ENCODE measurements around the gene MAN1C1.
"Not testable (repeated sequence)": the region's sequence is repeated elsewhere in the genome, so short reads cannot be mapped to it uniquely, and the experiment has no call there.

MAN1C1 gene

GRCh38 chr1:25697435-25698217 lies 81.0 kb downstream of the MAN1C1 start:
- Histone ChIP-seq H3K79me1 (ENCODE audit: low read depth, low read length) (no peaks in the 10 kb centered on the region), H2AFZ (ENCODE audit: low read length) (no peak overlapping the region), H3K27me3 (ENCODE audit: control insufficient read depth in 3 of 3, insufficient read depth in 3 of 3, low read depth in 1 of 3, low read length in 3 of 3) (no peaks in the 10 kb centered on the region), H3K23ac (ENCODE audit: low read depth, low read length, poor library complexity) (no peak overlapping the region), H3K27ac (replicated peaks; ENCODE audit: low read length) (no peak overlapping the region), H3K14ac (ENCODE audit: low read length) (no peak overlapping the region), H3K4ac (ENCODE audit: low read length) (no peak overlapping the region), H4K8ac (ENCODE audit: low read depth, low read length) (no peak overlapping the region), H4K91ac (ENCODE audit: low read depth, low read length, poor library complexity) (no peak overlapping the region), H2BK15ac (ENCODE audit: low read length) (no peak overlapping the region), H3K4me2 (ENCODE audit: insufficient read depth, low read length, poor library complexity, severe bottlenecking) (no peak overlapping the region), H3K9ac (ENCODE audit: low read depth, low read length, poor library complexity) (no peak overlapping the region), H2BK12ac (ENCODE audit: low read length) (no peak overlapping the region), H3K36me3 (replicated peaks in 1 of 2; ENCODE audit: control insufficient read depth in 2 of 2, insufficient read depth in 2 of 2, low read length in 2 of 2) (peaks cover 0 to 2% of the 10 kb centered on the region in 2 donors), H3K4me3 (ENCODE audit: low read length in 2 of 2) (no peak overlapping the region), H2BK120ac (ENCODE audit: low read depth, low read length) (no peak overlapping the region), H3K4me1 (ENCODE audit: control insufficient read depth in 2 of 2, insufficient read depth in 1 of 2, low read depth in 1 of 2, low read length in 2 of 2) (peaks cover 37 to 60% of the 10 kb centered on the region in 2 donors), H3K9me3 (replicated peaks in 1 of 2; ENCODE audit: control insufficient read depth in 2 of 2, insufficient read depth in 1 of 2, low read depth in 1 of 2, low read length in 2 of 2) (no peaks in the 10 kb centered on the region), H2AK5ac (ENCODE audit: low read depth, low read length) (no peak overlapping the region), H3K18ac (ENCODE audit: low read length) (peak overlapping the region; percentile 1), H2BK5ac (ENCODE audit: low read length) (no peak overlapping the region)
- no CpG with 5 or more reads among the region's 10 CpGs for WGBS, 2 donors (ENCODE audit: extremely low coverage in 2 of 2, insufficient read length in 2 of 2, insufficient replicate concordance in 1 of 2)
- no peak for DNase-seq (ENCODE audit: low spot score)

- Histone ChIP-seq H3K27me3 (ENCODE audit: control insufficient read depth in 3 of 3, insufficient read depth in 3 of 3, low read depth in 1 of 3, low read length in 3 of 3) (no peaks in the 10 kb centered on the region), H2AK5ac (ENCODE audit: low read depth, low read length) (no peak overlapping the region), H3K27ac (replicated peaks; ENCODE audit: low read length) (no peak overlapping the region), H2BK120ac (ENCODE audit: low read depth, low read length) (no peak overlapping the region), H2BK15ac (ENCODE audit: low read length) (no peak overlapping the region), H3K79me1 (ENCODE audit: low read depth, low read length) (no peaks in the 10 kb centered on the region), H4K8ac (ENCODE audit: low read depth, low read length) (no peak overlapping the region), H3K18ac (ENCODE audit: low read length) (no peak overlapping the region), H3K36me3 (replicated peaks in 1 of 2; ENCODE audit: control insufficient read depth in 2 of 2, insufficient read depth in 2 of 2, low read length in 2 of 2) (peaks cover 0 to 2% of the 10 kb centered on the region in 2 donors), H3K23ac (ENCODE audit: low read depth, low read length, poor library complexity) (no peak overlapping the region), H2BK5ac (ENCODE audit: low read length) (no peak overlapping the region), H3K4me1 (ENCODE audit: control insufficient read depth in 2 of 2, insufficient read depth in 1 of 2, low read depth in 1 of 2, low read length in 2 of 2) (peaks cover 37 to 60% of the 10 kb centered on the region in 2 donors), H2AFZ (ENCODE audit: low read length) (no peak overlapping the region), H3K14ac (ENCODE audit: low read length) (no peak overlapping the region), H3K4ac (ENCODE audit: low read length) (no peak overlapping the region), H3K9me3 (replicated peaks in 1 of 2; ENCODE audit: control insufficient read depth in 2 of 2, insufficient read depth in 1 of 2, low read depth in 1 of 2, low read length in 2 of 2) (no peaks in the 10 kb centered on the region), H3K4me3 (ENCODE audit: low read length in 2 of 2) (no peak overlapping the region), H3K9ac (ENCODE audit: low read depth, low read length, poor library complexity) (no peak overlapping the region), H3K4me2 (ENCODE audit: insufficient read depth, low read length, poor library complexity, severe bottlenecking) (no peak overlapping the region), H2BK12ac (ENCODE audit: low read length) (peak overlapping the region; percentile 24), H4K91ac (ENCODE audit: low read depth, low read length, poor library complexity) (no peak overlapping the region)
- no CpG with 5 or more reads among the region's 10 CpGs for WGBS, 2 donors (ENCODE audit: extremely low coverage in 2 of 2, insufficient read length in 2 of 2, insufficient replicate concordance in 1 of 2)
- DNase-seq (ENCODE audit: low spot score): no peak
These were observed 81.7 kb downstream of the MAN1C1 start for GRCh38 chr1:25698252-25698651.

- not testable (repeated sequence) for H3K79me1 ChIP-seq (ENCODE audit: low read depth, low read length); H4K8ac ChIP-seq (ENCODE audit: low read depth, low read length); H3K27me3 ChIP-seq (ENCODE audit: control insufficient read depth in 3 of 3, insufficient read depth in 3 of 3, low read depth in 1 of 3, low read length in 3 of 3); H3K4me3 ChIP-seq (ENCODE audit: low read length in 2 of 2); H3K9me3 ChIP-seq (replicated peaks in 1 of 2; ENCODE audit: control insufficient read depth in 2 of 2, insufficient read depth in 1 of 2, low read depth in 1 of 2, low read length in 2 of 2); DNase-seq (ENCODE audit: low spot score); H2BK12ac ChIP-seq (ENCODE audit: low read length); H3K23ac ChIP-seq (ENCODE audit: low read depth, low read length, poor library complexity); H3K4me2 ChIP-seq (ENCODE audit: insufficient read depth, low read length, poor library complexity, severe bottlenecking); H2AFZ ChIP-seq (ENCODE audit: low read length); H4K91ac ChIP-seq (ENCODE audit: low read depth, low read length, poor library complexity); H3K4ac ChIP-seq (ENCODE audit: low read length); H3K36me3 ChIP-seq (replicated peaks in 1 of 2; ENCODE audit: control insufficient read depth in 2 of 2, insufficient read depth in 2 of 2, low read length in 2 of 2); H3K9ac ChIP-seq (ENCODE audit: low read depth, low read length, poor library complexity); H2BK120ac ChIP-seq (ENCODE audit: low read depth, low read length); H3K14ac ChIP-seq (ENCODE audit: low read length); H3K27ac ChIP-seq (replicated peaks; ENCODE audit: low read length)
- Histone ChIP-seq H2BK5ac (ENCODE audit: low read length) (peak overlapping the region; percentile 56), H2AK5ac (ENCODE audit: low read depth, low read length) (peak overlapping the region; percentile 58), H2BK15ac (ENCODE audit: low read length) (peak overlapping the region; percentile 76), H3K4me1 (ENCODE audit: control insufficient read depth in 2 of 2, insufficient read depth in 1 of 2, low read depth in 1 of 2, low read length in 2 of 2) (peaks cover 38 to 64% of the 10 kb centered on the region in 2 donors), H3K18ac (ENCODE audit: low read length) (peak overlapping the region; percentile 90)
- WGBS, 2 donors (ENCODE audit: extremely low coverage in 2 of 2, insufficient read length in 2 of 2, insufficient replicate concordance in 1 of 2): no CpG with 5 or more reads among the region's 8 CpGs
These were observed 82.5 kb downstream of the MAN1C1 start for GRCh38 chr1:25699059-25699458.

GRCh38 chr1:25699500-25700143 lies 83.0 kb downstream of the MAN1C1 start:
- WGBS, 2 donors (ENCODE audit: extremely low coverage in 2 of 2, insufficient read length in 2 of 2, insufficient replicate concordance in 1 of 2): no CpG with 5 or more reads among the region's 10 CpGs
- Histone ChIP-seq H2AK5ac (ENCODE audit: low read depth, low read length) (peak overlapping the region; percentile 58), H3K79me1 (ENCODE audit: low read depth, low read length) (no peaks in the 10 kb centered on the region), H4K8ac (ENCODE audit: low read depth, low read length) (peak overlapping the region; percentile 66), H3K36me3 (replicated peaks in 1 of 2; ENCODE audit: control insufficient read depth in 2 of 2, insufficient read depth in 2 of 2, low read length in 2 of 2) (peaks cover 0 to 2% of the 10 kb centered on the region in 2 donors), H3K18ac (ENCODE audit: low read length) (peak overlapping the region; percentile 90), H2BK5ac (ENCODE audit: low read length) (peak overlapping the region; percentile 56), H4K91ac (ENCODE audit: low read depth, low read length, poor library complexity) (no peak overlapping the region), H3K27me3 (ENCODE audit: control insufficient read depth in 3 of 3, insufficient read depth in 3 of 3, low read depth in 1 of 3, low read length in 3 of 3) (no peaks in the 10 kb centered on the region), H3K4me1 (ENCODE audit: control insufficient read depth in 2 of 2, insufficient read depth in 1 of 2, low read depth in 1 of 2, low read length in 2 of 2) (peaks cover 42 to 64% of the 10 kb centered on the region in 2 donors), H3K4me2 (ENCODE audit: insufficient read depth, low read length, poor library complexity, severe bottlenecking) (no peak overlapping the region), H2BK12ac (ENCODE audit: low read length) (no peak overlapping the region), H3K23ac (ENCODE audit: low read depth, low read length, poor library complexity) (no peak overlapping the region), H3K4me3 (ENCODE audit: low read length in 2 of 2) (no peak overlapping the region), H2AFZ (ENCODE audit: low read length) (peak overlapping the region; percentile 48), H3K27ac (replicated peaks; ENCODE audit: low read length) (peak overlapping the region; percentile 52), H2BK15ac (ENCODE audit: low read length) (peak overlapping the region; percentile 76), H3K4ac (ENCODE audit: low read length) (no peak overlapping the region), H2BK120ac (ENCODE audit: low read depth, low read length) (no peak overlapping the region), H3K14ac (ENCODE audit: low read length) (no peak overlapping the region), H3K9me3 (replicated peaks in 1 of 2; ENCODE audit: control insufficient read depth in 2 of 2, insufficient read depth in 1 of 2, low read depth in 1 of 2, low read length in 2 of 2) (no peaks in the 10 kb centered on the region), H3K9ac (ENCODE audit: low read depth, low read length, poor library complexity) (peak overlapping the region; percentile 34)
- no peak for DNase-seq (ENCODE audit: low spot score)
